Loucy (cell line): ENCODE data around the gene KRT38.

Experiments used
- EZH2phosphoT487 ChIP-seq: fragments of 200-600 bp; IDR thresholded peaks from 2 replicates; pipeline ENCODE4 v1.6.1; 2018; ENCODE audit warnings: antibody characterized with exemption, mild to moderate bottlenecking, moderate library complexity, borderline replicate concordance
- TF ChIP-seq, protein P1 (sequence below): fragments of 200-600 bp; sonication (generic); conservative IDR thresholded peaks from 2 replicates; pipeline ENCODE4 v1.5.1; 2014; ENCODE audit warnings: mild to moderate bottlenecking, antibody characterized with exemption, low read length

DNA sequence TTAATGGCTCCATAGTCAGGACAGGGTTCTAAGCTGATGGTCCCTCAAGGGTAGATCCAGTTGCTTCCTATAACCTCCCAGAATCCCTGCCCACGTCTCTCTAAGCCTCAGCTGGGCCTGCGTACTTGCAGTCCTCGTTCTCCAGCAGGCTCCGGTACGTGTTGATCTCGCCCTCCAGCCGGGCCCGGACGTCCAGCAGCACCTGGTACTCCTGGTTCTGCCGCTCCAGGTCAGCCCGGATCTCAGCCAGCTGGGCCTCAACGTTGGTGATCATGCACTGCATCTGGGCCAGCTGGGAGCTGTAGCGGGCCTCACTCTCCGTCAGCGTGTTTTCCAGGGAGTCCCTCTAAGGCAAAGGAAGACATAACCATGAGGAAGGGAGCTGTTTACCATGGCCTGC, 21.9 kb upstream of the KRT38 start:
- TF ChIP-seq, protein P1, sequence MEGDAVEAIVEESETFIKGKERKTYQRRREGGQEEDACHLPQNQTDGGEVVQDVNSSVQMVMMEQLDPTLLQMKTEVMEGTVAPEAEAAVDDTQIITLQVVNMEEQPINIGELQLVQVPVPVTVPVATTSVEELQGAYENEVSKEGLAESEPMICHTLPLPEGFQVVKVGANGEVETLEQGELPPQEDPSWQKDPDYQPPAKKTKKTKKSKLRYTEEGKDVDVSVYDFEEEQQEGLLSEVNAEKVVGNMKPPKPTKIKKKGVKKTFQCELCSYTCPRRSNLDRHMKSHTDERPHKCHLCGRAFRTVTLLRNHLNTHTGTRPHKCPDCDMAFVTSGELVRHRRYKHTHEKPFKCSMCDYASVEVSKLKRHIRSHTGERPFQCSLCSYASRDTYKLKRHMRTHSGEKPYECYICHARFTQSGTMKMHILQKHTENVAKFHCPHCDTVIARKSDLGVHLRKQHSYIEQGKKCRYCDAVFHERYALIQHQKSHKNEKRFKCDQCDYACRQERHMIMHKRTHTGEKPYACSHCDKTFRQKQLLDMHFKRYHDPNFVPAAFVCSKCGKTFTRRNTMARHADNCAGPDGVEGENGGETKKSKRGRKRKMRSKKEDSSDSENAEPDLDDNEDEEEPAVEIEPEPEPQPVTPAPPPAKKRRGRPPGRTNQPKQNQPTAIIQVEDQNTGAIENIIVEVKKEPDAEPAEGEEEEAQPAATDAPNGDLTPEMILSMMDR, result no peak
- no peak for TF ChIP-seq EZH2phosphoT487
